ENCODE measurements around the gene DPP10.

DPP10 gene

DNA sequence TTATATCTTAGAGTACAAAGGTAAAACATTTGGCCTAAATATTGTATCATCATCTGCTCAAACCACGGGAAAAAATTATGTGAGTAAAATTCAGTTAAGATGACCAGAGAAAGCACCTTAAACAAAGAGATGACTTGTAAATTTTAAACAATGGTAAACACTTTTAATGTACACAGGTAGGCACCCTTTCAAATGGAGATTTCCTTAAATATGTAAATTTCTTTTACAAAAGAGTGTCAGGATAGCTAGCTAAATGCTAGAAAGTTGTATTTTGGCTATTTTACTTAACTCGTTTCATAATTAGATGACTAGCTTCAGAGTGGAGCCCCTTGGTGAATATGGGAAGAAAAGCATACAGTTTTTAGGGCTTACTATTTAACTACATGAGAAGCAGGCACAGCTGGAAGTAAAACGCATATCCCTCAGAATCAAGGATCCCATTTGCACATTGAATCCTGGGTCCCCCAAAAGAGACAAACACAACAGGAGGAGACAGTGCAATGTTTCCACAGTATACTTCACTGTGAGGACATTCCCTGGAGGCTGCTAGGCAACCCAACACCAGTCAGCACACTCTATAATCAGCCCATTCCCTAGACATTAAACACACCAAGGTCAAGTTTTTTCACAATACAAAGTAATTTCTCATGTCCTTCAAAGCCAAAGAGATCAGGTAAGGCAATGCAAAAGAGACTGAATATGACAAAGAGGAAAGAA lies 1154.4 kb downstream of the DPP10 start:
- no peak for TF ChIP-seq POLR2AphosphoS5 (IDR thresholded peaks at IDR 0.05; ENCODE audit: low read depth, low read length)
- TF ChIP-seq SIN3A (IDR thresholded peaks at IDR 0.05; ENCODE audit: borderline replicate concordance, insufficient read depth, low read length), result no peak
- TF ChIP-seq REST (IDR thresholded peaks at IDR 0.05; ENCODE audit: insufficient read depth in 1 of 2, low read depth in 2 of 2, low read length in 2 of 2), result no peak
- TF ChIP-seq FOXP2 (optimal IDR thresholded peaks at IDR 0.05; ENCODE audit: borderline replicate concordance, extremely low read depth, extremely low read length, insufficient read depth), result no peak
- no peak for TF ChIP-seq TAF1 (IDR thresholded peaks at IDR 0.05; ENCODE audit: borderline replicate concordance, insufficient read depth, low read length)

GRCh38 chr2:115603285-115603684 lies 1160.8 kb downstream of the DPP10 start:
- TF ChIP-seq FOXP2 (optimal IDR thresholded peaks at IDR 0.05; ENCODE audit: borderline replicate concordance, extremely low read depth, extremely low read length, insufficient read depth), result no peak
- TF ChIP-seq REST (IDR thresholded peaks at IDR 0.05; ENCODE audit: insufficient read depth in 1 of 2, low read depth in 2 of 2, low read length in 2 of 2), result no peak
- TF ChIP-seq TAF1 (IDR thresholded peaks at IDR 0.05; ENCODE audit: borderline replicate concordance, insufficient read depth, low read length), result no peak
- TF ChIP-seq POLR2AphosphoS5 (IDR thresholded peaks at IDR 0.05; ENCODE audit: low read depth, low read length), result no peak
- no peak for TF ChIP-seq SIN3A (IDR thresholded peaks at IDR 0.05; ENCODE audit: borderline replicate concordance, insufficient read depth, low read length)

- TF ChIP-seq FOXP2 (optimal IDR thresholded peaks at IDR 0.05; ENCODE audit: borderline replicate concordance, extremely low read depth, extremely low read length, insufficient read depth), result no peak
- no peak for TF ChIP-seq TAF1 (IDR thresholded peaks at IDR 0.05; ENCODE audit: borderline replicate concordance, insufficient read depth, low read length)
- no peak for TF ChIP-seq REST (IDR thresholded peaks at IDR 0.05; ENCODE audit: insufficient read depth in 1 of 2, low read depth in 2 of 2, low read length in 2 of 2)
- no peak for TF ChIP-seq POLR2AphosphoS5 (IDR thresholded peaks at IDR 0.05; ENCODE audit: low read depth, low read length)
- TF ChIP-seq SIN3A (IDR thresholded peaks at IDR 0.05; ENCODE audit: borderline replicate concordance, insufficient read depth, low read length), result no peak
Observed at GRCh38 chr2:115606350-115606749, 1163.9 kb downstream of the DPP10 start.

- TF ChIP-seq TAF1 (IDR thresholded peaks at IDR 0.05; ENCODE audit: borderline replicate concordance, insufficient read depth, low read length) (no peak), REST (IDR thresholded peaks at IDR 0.05; ENCODE audit: insufficient read depth in 1 of 2, low read depth in 2 of 2, low read length in 2 of 2) (no peak)
Observed at GRCh38 chr2:115609978-115610377, 1167.5 kb downstream of the DPP10 start.

GRCh38 chr2:115610888-115611287 lies 1168.4 kb downstream of the DPP10 start:
- TF ChIP-seq REST (IDR thresholded peaks at IDR 0.05; ENCODE audit: insufficient read depth in 1 of 2, low read depth in 2 of 2, low read length in 2 of 2) (no peak), POLR2AphosphoS5 (IDR thresholded peaks at IDR 0.05; ENCODE audit: low read depth, low read length) (no peak), TAF1 (IDR thresholded peaks at IDR 0.05; ENCODE audit: borderline replicate concordance, insufficient read depth, low read length) (no peak), SIN3A (IDR thresholded peaks at IDR 0.05; ENCODE audit: borderline replicate concordance, insufficient read depth, low read length) (no peak), FOXP2 (optimal IDR thresholded peaks at IDR 0.05; ENCODE audit: borderline replicate concordance, extremely low read depth, extremely low read length, insufficient read depth) (no peak)
